Naive thymus-derived CD4-positive, alpha-beta T cell (primary cell): ENCODE results near the gene TAL1. TPM values are rescaled to one million over a fixed set of nuclear protein-coding genes. Genes with fewer than 3 reads are reported as not detected.

Source experiments
- ATAC-seq: fragments of 150-1000 bp; cut with Tn5 transposase; 2 replicates; pipeline ENCODE4 v1.10.0; 2021; ENCODE audit warnings: mild to moderate bottlenecking, moderate library complexity
- CTCF ChIA-PET: fragments of 350-600 bp; sonication (Branson Sonifier 250); formaldehyde crosslinking; loops from one replicate; lab custom pipeline; 2021; ENCODE audit warnings: antibody characterized with exemption; lab: Charles Lee
- POLR2A ChIA-PET: fragments of 350-600 bp; sonication (Branson Sonifier 250); formaldehyde crosslinking; loops from one replicate; lab custom pipeline; 2021; ENCODE audit warnings: antibody characterized with exemption, inconsistent platforms; lab: Charles Lee
- DNase-seq, 9 donors: peaks; one replicate each; pipeline versions ENCODE4 v3.0.0 to v3.0.0-alpha.2; 2020 to 2022; ENCODE audit warnings: mixed read lengths in 1 of 9
- H3K27ac ChIP-seq: one replicate; pipeline ENCODE4 v1.7.0; 2013; ENCODE audit warnings: mild to moderate bottlenecking, low read depth, low read length, moderate library complexity
- H3K27me3 ChIP-seq, 2 donors: one replicate each; pipeline ENCODE4 v1.7.0; 2013; ENCODE audit warnings: low read length in 2 of 2, mild to moderate bottlenecking in 2 of 2, moderate library complexity in 2 of 2; ENCODE audit not compliant: control insufficient read depth in 2 of 2, insufficient read depth in 2 of 2
- H3K36me3 ChIP-seq, 3 experiments: 1 replicate in 2 of 3; 2 replicates in 1 of 3; pipeline ENCODE4 v1.7.0; 2013; ENCODE audit warnings: low read length in 3 of 3, mild to moderate bottlenecking in 3 of 3, moderate library complexity in 1 of 3; ENCODE audit not compliant: insufficient read depth in 3 of 3, control insufficient read depth in 2 of 3
- H3K4me1 ChIP-seq, 2 donors: one replicate each; pipeline ENCODE4 v1.7.0; 2013; ENCODE audit warnings: low read length in 2 of 2, mild to moderate bottlenecking in 2 of 2, moderate library complexity in 1 of 2; ENCODE audit not compliant: control insufficient read depth in 2 of 2, insufficient read depth in 2 of 2
- H3K4me3 ChIP-seq: 2 replicates; pipeline ENCODE4 v1.7.0; 2013; ENCODE audit warnings: mild to moderate bottlenecking, low read length
- H3K9me3 ChIP-seq, 3 experiments: 1 replicate in 2 of 3; 2 replicates in 1 of 3; pipeline ENCODE4 v1.7.0; 2013; ENCODE audit warnings: low read length in 3 of 3; ENCODE audit not compliant: control insufficient read depth in 2 of 3
- H3K27ac Mint-ChIP-seq, 9 donors: one replicate each; pipeline ENCODE4 v1.8.0; 2020 to 2022; ENCODE audit warnings: mixed read lengths in 9 of 9, mild to moderate bottlenecking in 8 of 9, moderate library complexity in 5 of 9, inconsistent platforms in 2 of 9
- H3K27me3 Mint-ChIP-seq, 5 donors: one replicate each; pipeline ENCODE4 v1.8.0; 2021 to 2022; ENCODE audit warnings: mixed read lengths in 5 of 5, mild to moderate bottlenecking in 1 of 5
- H3K36me3 Mint-ChIP-seq, 5 donors: one replicate each; pipeline ENCODE4 v1.8.0; 2020 to 2022; ENCODE audit warnings: mixed read lengths in 5 of 5, mild to moderate bottlenecking in 3 of 5, inconsistent platforms in 1 of 5
- H3K4me1 Mint-ChIP-seq, 7 donors: one replicate each; pipeline ENCODE4 v1.8.0; 2020 to 2022; ENCODE audit warnings: mixed read lengths in 7 of 7, mild to moderate bottlenecking in 3 of 7, inconsistent platforms in 1 of 7
- H3K4me3 Mint-ChIP-seq, 10 donors: one replicate each; pipeline ENCODE4 v1.8.0; 2020 to 2022; ENCODE audit warnings: mild to moderate bottlenecking in 10 of 10, mixed read lengths in 10 of 10, moderate library complexity in 6 of 10, inconsistent platforms in 2 of 10
- H3K9me3 Mint-ChIP-seq, 11 donors: one replicate each; pipeline ENCODE4 v1.8.0; 2020 to 2022; ENCODE audit warnings: mixed read lengths in 11 of 11, mild to moderate bottlenecking in 4 of 11, inconsistent platforms in 1 of 11, moderate library complexity in 1 of 11
- intact Hi-C, 2 donors: fragments of 100-400 bp; cut with micrococcal nuclease; formaldehyde crosslinking; loops; one replicate each; pipeline ENCODE4 v1.15.1; 2023
- polyA plus RNA-seq, 2 donors: library from polyadenylated mRNA; unstranded; fragments of 300-500 nt; fragmentation: Illumina TruSeq; gene quantifications; one replicate each; pipeline ENCODE4 v1.2.3, GENCODE V29; 2021
- total RNA-seq, 6 experiments: library from RNA in 5 of 6; stranded (reverse) in 5 of 6; gene quantifications; 1 replicate in 5 of 6; 2 replicates in 1 of 6; pipeline ENCODE4 v1.2.3 and lab custom pipeline; 2021 to 2026

TAL1 gene
- total and polyA plus RNA-seq, 7 experiments from 2014 or later: 0.42 to 4.0 TPM; not detected in 5

- no peak for DNase-seq
- Mint-ChIP-seq H3K9me3 (peaks cover 0 to 2% (median 0%) of the 10 kb centered on the region in 11 donors), H3K27ac (no peak overlapping the region), H3K4me3 (no peak overlapping the region), H3K4me1 (peaks cover 0 to 4% (median 0%) of the 10 kb centered on the region in 7 donors), H3K27me3 (peaks cover 5 to 14% (median 7%) of the 10 kb centered on the region in 5 donors), H3K36me3 (no peaks in the 10 kb centered on the region)
- Histone ChIP-seq H3K27ac (no peak overlapping the region), H3K36me3 (no peaks in the 10 kb centered on the region), H3K9me3 (no peaks in the 10 kb centered on the region), H3K27me3 (no peaks in the 10 kb centered on the region), H3K4me1 (no peaks in the 10 kb centered on the region), H3K4me3 (no peak overlapping the region)
- intact Hi-C loops: no loop called here
- ChIA-PET CTCF (interaction anchor here (0.6 kb wide), 1 partner anchor 527 kb away, joined by 3 read pairs; no protein-coding TSS in a partner anchor), POLR2A (no interaction called here)
- ATAC-seq: no peak
These were observed 42.9 kb downstream of the TAL1 start for GRCh38 chr1:47188791-47189785.

GRCh38 chr1:47187926-47188250 is 44.1 kb downstream of the TAL1 start:
- ChIA-PET CTCF (interaction anchor here (0.7 kb wide), 1 partner anchor 9 kb away, joined by 3 read pairs; no protein-coding TSS in a partner anchor), POLR2A (no interaction called here)
- Mint-ChIP-seq H3K4me3 (no peak overlapping the region), H3K9me3 (peaks cover 0 to 2% (median 0%) of the 10 kb centered on the region in 11 donors), H3K27ac (no peak overlapping the region), H3K27me3 (peaks cover 0 to 15% (median 7%) of the 10 kb centered on the region in 5 donors), H3K4me1 (peaks cover 0 to 4% (median 0%) of the 10 kb centered on the region in 7 donors), H3K36me3 (no peaks in the 10 kb centered on the region)
- Histone ChIP-seq H3K27ac (no peak overlapping the region), H3K36me3 (no peaks in the 10 kb centered on the region), H3K9me3 (no peaks in the 10 kb centered on the region), H3K4me3 (no peak overlapping the region), H3K4me1 (no peaks in the 10 kb centered on the region), H3K27me3 (no peaks in the 10 kb centered on the region)
- intact Hi-C loops: no loop called here
- DNase-seq: no peak
- ATAC-seq: no peak

GRCh38 chr1:47187231-47187925 is 44.6 kb downstream of the TAL1 start:
- ChIA-PET POLR2A (no interaction called here), CTCF (interaction anchor here (0.7 kb wide), 1 partner anchor 8 kb away, joined by 3 read pairs; no protein-coding TSS in a partner anchor)
- H3K27ac Mint-ChIP-seq: no peak overlapping the region

GRCh38 chr1:47186267-47187185 is 45.5 kb downstream of the TAL1 start:
- peaks cover 0 to 2% (median 0%) of the 10 kb centered on the region in 7 donors for H3K4me1 Mint-ChIP-seq
- Histone ChIP-seq H3K27me3 (no peaks in the 10 kb centered on the region), H3K27ac (no peak overlapping the region), H3K36me3 (no peaks in the 10 kb centered on the region), H3K4me1 (no peaks in the 10 kb centered on the region), H3K4me3 (no peak overlapping the region), H3K9me3 (no peaks in the 10 kb centered on the region)
- H3K4me3 Mint-ChIP-seq: no peak overlapping the region
- no peaks in the 10 kb centered on the region for H3K36me3 Mint-ChIP-seq
- intact Hi-C loops: no loop called here
- POLR2A ChIA-PET: no interaction called here
- peaks cover 0 to 3% (median 0%) of the 10 kb centered on the region in 11 donors for H3K9me3 Mint-ChIP-seq
- no peak overlapping the region for H3K27ac Mint-ChIP-seq
- CTCF ChIA-PET: interaction anchor here (1.0 kb wide), 1 partner anchor 10 kb away, joined by 3 read pairs; no protein-coding TSS in a partner anchor
- H3K27me3 Mint-ChIP-seq: peaks cover 0 to 13% (median 8%) of the 10 kb centered on the region in 5 donors
- ATAC-seq (peak; percentile 8), DNase-seq (no peak)

More at GRCh38 chr1:47187231-47187925, 44.6 kb downstream of the TAL1 start:
- Mint-ChIP-seq H3K4me1 (peaks cover 0 to 2% (median 0%) of the 10 kb centered on the region in 7 donors), H3K4me3 (no peak overlapping the region), H3K9me3 (peaks cover 0 to 2% (median 0%) of the 10 kb centered on the region in 11 donors), H3K27me3 (peaks cover 0 to 15% (median 7%) of the 10 kb centered on the region in 5 donors), H3K36me3 (no peaks in the 10 kb centered on the region)
- no peak overlapping the region for H3K27ac ChIP-seq
- ATAC-seq: no peak
- no peak overlapping the region for H3K4me3 ChIP-seq
- no peaks in the 10 kb centered on the region for H3K9me3 ChIP-seq
- DNase-seq: no peak
- no peaks in the 10 kb centered on the region for H3K36me3 ChIP-seq
- intact Hi-C loops: no loop called here
- H3K27me3 ChIP-seq: no peaks in the 10 kb centered on the region
- H3K4me1 ChIP-seq: no peaks in the 10 kb centered on the region

- DNase-seq: no peak
- POLR2A ChIA-PET: no interaction called here
- CTCF ChIA-PET: interaction anchor here (0.5 to 1.4 kb wide), 4 partner anchors 8 to 392 kb away, joined by 3 to 7 read pairs (median 4); no protein-coding TSS in a partner anchor
These were observed 47.0 kb downstream of the TAL1 start for GRCh38 chr1:47184822-47185677.

More at GRCh38 chr1:47184822-47185677, 47.0 kb downstream of the TAL1 start:
- peaks cover 0 to 4% (median 0%) of the 10 kb centered on the region in 5 donors for H3K36me3 Mint-ChIP-seq
- H3K27ac Mint-ChIP-seq: no peak overlapping the region
- peaks cover 0 to 1% (median 0%) of the 10 kb centered on the region in 11 donors for H3K9me3 Mint-ChIP-seq
- Histone ChIP-seq H3K4me1 (no peaks in the 10 kb centered on the region), H3K36me3 (no peaks in the 10 kb centered on the region), H3K27ac (no peak overlapping the region), H3K27me3 (peaks cover 3 to 5% of the 10 kb centered on the region in 2 donors), H3K9me3 (no peaks in the 10 kb centered on the region), H3K4me3 (no peak overlapping the region)
- peaks cover 9 to 23% (median 21%) of the 10 kb centered on the region in 5 donors for H3K27me3 Mint-ChIP-seq
- intact Hi-C loops: no loop called here
- H3K4me3 Mint-ChIP-seq: no peak overlapping the region
- ATAC-seq: no peak
- H3K4me1 Mint-ChIP-seq: peaks cover 0 to 5% (median 0%) of the 10 kb centered on the region in 7 donors
